HG03175 (cell line): Measurements from ENCODE around the gene MOGAT1.
"Not testable (repeated sequence)": the region's sequence is repeated elsewhere in the genome, so short reads cannot be mapped to it uniquely, and the experiment has no call there.

Experiments used
- ATAC-seq: cut with Tn5 transposase; IDR thresholded peaks from one replicate; pipeline ENCODE4 v1.9.1; 2021; ENCODE audit warnings: mild to moderate bottlenecking, moderate library complexity; ENCODE audit not compliant: unreplicated experiment

Gene MOGAT1

DNA sequence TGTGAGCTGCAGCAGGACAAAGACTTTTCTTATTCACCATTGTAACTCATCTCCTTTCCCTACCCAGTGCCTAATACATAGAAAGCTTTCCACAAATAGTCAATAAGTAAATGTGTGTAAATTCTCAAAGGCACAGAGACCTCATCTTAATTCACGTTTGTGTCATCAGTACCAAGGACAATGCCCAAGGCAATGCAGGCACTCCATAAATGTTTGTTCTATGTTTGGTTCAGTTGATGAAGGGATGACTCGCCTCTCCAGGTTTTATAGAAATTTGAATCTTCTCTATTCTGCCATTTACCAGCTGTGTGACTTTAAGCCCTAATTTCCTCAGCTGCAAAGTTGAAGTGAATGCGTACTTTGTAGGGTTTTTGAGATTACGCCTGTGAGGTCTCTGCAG lies 2.1 kb upstream of the MOGAT1 start:
- no peak for ATAC-seq

DNA sequence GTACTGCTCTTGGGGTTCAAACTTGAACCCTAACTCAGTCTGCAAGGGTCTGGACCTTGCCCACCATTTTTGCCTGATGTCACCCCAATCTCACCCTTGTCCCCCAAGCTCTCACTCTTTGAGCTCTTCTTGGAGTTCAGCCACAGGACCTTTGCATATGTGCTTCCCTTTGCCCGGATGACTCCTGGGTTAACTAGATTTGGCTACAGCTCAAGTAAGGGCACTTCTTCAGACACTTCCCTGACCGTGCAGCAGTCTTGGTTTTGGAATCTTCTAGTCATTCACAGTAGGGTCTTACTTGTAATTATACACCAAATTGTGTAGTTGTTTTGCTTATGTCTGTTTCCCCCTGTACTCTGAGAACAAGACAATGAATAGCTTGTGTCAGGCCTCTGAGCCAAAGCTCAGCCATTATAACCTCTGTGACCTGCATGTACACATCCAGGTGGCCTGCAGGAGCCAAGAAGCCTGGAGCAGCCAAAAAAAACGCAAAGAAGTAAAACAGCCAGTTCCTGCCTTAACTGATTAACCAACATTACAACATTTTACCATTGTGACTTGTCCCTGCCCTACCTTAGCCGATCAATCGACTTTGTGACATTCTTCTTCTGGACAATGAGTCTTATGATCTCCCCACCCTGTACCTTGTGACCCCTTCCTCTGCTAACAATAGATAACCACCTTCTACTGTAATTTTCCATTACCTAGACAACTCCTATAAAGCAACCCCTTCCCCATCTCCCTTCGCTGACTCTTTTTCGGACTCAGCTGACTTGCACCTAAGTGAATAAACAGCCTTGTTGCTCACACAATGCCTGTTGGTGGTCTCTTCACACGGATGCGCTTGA lies 1.0 kb upstream of the MOGAT1 start:
- ATAC-seq, result no peak

DNA sequence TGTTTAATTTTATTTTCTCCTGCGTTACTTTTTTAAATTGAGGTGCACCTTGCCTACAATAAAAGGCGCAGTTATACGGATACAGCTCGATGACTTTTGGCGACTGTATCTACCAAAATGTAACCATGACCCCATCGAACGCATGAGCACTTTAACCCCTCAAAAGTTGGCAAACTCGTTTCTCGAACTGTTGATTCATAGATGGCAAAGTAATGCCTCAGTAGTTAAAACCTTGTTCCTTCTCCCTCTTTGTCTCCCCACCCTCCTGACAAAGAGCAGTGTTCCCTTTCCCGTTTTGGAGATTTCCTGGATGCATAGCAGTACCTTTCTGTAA lies 577 bp downstream of the MOGAT1 start:
- no peak for ATAC-seq

DNA sequence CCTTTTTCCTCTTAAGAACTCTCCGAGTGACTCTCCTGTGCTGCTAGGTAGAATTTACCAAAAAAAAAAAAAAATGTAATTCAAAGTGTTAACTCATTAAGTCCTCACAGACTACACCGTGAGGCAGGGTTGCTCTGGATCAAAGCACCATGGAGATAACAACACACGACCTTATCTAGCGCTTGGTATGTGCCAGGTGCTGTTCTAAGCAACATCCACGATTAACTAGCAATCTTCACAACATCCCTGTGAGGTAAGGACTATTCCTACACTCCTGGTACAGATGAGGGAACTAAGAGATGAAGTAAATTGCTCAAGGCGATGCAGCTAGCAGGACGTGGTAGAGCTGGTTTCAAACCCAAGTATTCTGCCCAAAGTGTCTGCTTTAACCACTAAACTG lies 1.8 kb downstream of the MOGAT1 start:
- ATAC-seq, result no peak

DNA sequence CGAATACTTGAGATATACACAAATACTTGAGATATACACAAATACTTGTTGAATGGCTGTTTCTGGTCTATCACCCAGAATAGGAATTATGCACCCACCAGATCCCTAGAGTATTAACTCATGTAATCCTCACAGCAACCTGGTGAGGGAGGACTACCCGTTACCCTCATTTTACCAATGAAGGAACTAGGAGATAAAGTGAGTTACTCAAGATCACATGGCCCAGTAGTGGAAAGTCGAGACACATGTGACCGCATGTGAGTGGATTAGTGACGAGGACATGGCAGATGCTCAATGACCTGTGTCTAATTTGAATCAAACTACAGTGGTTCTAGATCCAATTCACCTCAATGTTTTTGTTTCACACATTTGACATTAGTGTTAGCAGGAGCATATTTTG lies 2.4 kb downstream of the MOGAT1 start:
- no peak for ATAC-seq

DNA sequence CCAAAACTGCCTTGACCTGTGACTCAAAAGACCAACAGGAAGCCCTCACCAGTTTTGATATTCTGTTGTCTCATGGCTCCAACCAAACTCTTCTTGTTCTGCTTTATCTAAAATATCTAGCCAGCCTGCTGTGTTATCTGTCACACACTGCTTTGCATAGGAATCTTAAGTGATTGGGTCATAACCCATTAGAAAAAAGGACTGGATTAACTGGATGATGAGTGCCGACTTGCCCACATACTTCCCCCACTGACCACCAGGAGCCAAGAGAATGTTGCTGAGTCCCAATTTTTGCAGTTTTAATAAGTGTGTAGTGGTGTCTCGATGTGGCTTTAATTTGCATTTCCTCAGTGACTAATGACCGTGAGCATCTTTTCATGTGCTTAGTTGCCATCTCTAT lies 6.5 kb downstream of the MOGAT1 start:
- ATAC-seq, result no peak

DNA sequence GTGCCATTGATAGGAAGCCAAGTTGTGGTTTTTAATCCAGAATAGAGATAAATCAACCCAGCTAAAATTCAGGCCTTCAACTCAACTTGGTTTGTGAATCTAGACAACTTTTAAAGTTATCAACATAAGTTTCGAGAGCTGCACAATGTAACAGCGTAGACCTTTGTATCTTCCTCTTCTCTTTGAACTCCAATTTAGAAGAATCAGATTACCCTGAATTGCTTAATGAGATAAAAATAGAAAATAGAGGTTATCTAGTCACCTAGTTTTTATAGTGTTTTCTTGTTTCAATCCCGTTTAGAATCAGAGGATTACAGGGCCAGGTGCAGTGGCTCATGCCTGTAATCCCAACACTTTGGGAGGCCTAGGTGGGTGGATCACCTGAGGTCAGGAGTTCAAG lies 12.3 kb downstream of the MOGAT1 start:
- no peak for ATAC-seq

DNA sequence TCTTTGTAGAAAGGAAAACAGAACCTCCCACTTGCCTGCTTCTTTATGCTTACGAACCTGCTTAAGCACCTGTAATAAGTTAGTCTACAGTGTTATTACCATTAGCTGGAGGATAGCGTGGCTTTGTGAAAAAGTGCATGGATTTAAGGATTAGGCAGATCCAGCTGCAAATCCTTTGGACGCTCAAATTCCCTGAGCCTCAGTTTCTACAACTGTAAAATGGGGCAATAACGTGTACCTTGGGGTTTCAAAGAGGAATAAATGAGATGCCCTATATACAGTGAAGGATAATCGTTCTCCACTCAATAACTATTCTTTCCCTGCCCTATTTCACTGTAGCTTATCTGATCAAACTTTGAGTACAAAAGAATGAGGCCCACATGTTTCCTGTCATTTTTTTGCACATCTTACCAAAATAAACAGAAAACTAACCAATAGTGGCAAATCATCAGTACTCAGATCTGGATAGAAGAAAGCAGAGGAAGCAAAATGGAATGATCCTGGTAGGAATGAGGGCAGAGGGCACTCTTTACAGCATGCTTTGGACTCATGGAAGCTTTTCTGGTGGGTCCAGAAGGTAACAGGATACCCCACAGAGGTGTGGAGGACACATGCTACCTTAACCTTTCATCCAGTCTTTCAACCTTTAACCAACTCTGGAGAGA lies 14.8 kb downstream of the MOGAT1 start:
- no peak for ATAC-seq

DNA sequence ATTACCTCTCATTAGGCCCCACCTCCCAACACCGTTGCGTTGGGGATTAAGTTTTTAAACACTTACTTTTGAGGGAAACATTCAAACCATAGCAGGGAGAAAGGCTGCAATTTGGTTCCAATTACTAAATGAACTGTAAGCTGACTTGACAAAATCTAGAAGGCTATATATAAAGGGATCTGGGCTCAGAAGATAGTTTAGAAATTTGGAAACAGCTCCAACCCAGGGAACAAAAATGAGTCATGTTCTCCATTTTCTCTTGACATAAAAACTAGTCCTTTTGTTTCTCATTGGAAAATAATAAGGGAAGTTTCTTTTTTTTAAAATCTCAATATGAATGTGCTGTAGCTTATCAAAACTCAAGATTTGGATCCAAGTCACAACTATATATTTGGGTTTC lies 17.5 kb downstream of the MOGAT1 start:
- no peak for ATAC-seq

DNA sequence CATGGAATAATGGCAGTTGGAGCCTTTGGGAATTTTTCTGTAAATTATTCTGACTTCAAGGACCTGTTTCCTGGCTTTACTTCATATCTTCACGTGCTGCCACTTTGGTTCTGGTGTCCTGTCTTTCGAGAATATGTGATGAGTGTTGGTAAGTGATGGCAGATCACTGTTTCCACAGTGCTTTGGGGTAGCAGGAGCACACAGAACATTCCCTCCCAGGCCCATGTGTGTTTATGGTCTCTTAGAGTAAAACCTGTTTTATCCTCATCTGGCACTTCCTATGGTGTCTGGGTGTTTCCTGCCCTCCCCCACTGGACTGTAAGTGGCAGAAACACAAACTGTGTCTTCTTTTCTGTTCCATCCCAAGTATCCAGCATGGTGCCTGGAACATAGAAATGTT lies 17.9 kb downstream of the MOGAT1 start:
- ATAC-seq, result no peak

DNA sequence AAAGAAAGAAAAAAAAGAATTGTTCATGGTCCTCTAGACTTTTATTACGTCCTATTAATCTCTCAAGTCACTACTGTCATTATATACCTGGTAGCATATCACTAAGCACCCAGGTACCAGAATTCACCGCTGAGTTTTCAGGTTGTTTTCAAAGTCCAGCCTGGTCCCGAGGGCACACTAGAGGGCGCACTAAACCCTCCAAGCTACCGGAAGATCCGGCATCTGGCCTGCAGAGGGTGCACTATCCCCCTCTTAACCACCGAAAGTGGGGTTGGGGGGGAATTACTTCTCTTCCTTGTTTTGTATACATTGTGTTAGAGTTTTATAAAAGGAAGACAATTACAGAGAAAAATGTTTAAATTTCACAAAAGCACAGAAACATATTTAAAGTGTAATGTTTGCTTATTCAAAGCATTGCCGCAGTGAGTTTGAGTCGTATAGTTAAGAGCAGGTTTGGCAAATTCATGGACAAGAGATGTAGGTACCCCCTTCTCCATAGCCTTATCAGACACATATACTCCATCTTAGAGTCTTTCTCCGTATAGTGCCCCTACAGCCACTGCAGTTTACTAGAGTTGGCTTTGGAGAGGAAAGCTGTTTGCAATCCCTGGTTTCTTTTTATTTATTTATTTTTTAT lies 19.2 kb downstream of the MOGAT1 start:
- peak; percentile 98 for ATAC-seq

DNA sequence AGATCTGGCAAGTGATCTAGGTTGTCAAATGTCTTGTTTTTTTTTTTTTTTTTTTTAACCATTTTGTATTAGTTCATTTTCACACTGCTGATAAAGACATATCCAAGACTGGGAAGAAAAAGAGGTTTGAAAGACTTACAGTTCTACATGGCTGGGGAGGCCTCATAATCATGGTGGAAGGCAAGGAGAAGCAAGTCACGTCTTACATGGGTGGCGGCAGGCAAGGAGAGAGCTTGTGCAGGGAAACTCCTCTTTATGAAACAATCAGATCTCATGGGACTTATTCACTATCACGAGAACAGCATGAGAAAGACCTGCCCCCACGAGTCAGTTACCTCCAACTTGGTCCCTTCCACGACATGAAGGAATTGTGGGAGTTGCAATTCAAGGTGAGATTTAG lies 22.0 kb downstream of the MOGAT1 start:
- ATAC-seq, result not testable (repeated sequence)

DNA sequence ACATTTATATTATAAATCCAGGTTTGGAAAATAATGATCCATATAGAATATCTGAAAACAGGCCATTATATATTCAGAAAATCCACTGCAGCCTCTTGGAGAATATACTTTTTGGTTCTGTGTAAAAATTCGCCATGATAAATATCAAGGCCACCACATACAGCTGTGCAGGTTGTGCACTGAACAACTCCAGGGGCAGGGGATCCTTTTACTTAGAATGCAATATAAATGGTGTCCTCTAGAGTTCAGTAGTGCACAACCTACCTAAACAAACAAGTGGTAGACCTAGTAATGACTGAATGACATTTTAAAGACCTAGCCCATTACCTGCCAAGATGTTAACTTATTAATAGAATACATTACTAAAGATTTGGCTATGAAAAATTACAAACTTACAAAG lies 22.4 kb downstream of the MOGAT1 start:
- peak; percentile 64 for ATAC-seq

DNA sequence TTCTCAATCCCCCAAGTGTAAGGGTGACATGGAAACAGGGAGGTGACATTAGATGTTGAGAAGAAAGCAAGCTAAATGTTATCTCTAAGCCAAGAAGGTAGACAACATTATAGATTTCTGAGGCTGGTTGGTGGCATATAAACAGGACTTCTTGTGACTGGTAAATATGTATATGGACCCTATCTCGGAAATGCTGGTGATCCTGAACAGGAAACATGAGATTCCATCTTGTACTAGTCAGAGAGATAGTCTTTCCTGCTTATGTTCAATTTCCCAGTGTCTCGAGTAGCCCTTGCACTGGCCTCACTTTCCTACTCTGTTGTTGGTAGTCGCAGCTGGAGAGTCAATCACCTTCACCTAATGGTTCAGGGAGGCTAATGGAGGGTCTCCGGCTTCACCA lies 26.8 kb downstream of the MOGAT1 start:
- ATAC-seq, result no peak

DNA sequence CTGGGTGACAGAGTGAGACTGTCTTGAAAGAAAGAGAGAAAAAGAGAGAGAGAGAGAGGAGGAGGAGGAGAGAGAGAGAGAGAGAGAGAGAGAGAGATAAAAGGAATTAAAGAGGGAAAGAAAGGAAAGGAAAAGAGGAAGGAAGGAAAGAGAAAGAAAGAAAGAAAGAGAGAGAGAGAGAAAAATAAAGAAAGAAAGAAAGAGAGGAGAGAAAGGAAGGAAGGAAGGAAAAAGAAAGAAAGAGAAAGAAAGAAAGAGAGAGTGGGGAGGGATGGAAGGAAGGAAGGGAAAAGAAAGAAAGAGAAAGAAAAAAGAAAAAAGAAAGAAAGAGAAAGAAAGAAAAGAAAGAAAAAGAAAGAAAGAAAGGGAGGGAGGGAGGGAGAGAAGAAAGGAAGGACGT lies 29.8 kb downstream of the MOGAT1 start:
- no peak for ATAC-seq

DNA sequence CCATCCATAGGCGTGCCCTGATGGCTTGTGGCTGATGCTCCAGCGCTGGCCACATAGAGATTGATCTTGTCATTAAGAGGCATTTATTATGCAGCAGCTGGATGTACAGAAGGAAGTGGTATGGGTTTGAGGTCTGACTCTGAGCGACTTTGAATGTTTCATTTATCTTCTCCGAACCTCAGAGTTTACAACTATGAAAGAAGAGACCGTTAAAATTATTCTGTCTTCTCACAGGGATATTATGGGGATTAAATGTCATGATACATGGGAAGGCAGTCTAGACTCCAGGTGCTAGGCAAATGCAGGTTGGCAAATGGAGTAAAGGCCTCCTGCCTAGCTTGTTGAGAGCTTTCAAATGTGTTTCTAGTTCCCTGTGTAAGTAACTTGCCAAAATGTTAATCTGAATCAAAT lies 30.3 kb downstream of the MOGAT1 start:
- ATAC-seq, result no peak

DNA sequence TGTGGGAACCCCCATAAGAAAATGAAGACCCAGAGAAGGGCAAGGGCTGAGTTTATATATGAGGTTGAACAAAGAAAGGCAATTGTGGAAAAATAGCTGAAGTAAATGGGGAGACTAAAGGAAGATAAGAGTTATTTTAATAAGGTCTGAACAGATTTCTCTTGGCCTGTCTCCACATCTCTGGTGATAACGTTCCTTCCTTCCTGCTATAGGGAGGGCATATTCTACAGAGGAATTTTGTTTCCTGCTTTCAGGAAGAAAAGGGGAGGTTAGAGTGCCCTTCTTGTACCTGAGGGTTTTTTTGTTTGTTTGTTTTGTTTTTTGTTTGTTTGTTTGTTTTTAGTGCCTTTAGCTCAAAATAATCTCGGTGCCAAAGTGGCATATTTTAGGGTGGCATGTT lies 31.6 kb downstream of the MOGAT1 start:
- no peak for ATAC-seq

DNA sequence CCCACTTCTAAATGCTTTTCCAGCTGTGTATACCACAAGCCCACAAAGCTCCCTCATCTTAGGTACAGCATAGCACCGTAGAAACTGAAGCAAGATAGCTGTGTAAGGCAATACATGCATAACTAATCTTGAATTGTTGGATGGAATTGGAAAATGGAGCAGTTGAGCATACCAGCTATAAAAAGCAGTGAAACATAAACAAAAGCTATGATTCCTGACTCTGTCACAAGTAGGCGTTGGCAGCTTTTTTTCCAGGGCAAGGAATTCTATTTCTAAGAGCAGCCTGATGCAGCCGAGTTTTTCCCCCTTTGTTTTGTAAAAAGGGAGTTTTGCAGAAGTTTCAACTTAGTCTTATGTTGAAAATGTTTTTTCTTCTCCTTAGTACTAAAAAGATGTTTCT lies 32.4 kb downstream of the MOGAT1 start:
- ATAC-seq, result no peak

DNA sequence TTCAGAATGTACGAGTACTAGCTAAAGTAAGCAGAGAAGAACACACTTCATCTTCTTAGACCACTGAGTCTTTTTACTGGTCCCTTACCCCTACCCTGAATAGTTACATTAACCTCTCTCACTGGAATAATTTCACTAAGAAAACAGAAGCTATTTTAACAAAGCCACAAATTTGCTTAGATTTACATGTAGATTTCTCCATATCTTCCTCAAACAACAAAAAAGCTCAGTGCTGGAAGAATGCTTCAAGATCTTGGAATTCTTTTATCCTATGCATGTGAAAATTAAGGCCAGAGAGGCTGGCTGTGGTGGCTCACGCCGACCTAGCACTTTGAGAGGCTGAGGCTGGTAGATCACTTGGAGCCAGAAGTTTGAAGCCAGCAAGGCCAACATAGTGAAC lies 35.2 kb downstream of the MOGAT1 start:
- no peak for ATAC-seq

DNA sequence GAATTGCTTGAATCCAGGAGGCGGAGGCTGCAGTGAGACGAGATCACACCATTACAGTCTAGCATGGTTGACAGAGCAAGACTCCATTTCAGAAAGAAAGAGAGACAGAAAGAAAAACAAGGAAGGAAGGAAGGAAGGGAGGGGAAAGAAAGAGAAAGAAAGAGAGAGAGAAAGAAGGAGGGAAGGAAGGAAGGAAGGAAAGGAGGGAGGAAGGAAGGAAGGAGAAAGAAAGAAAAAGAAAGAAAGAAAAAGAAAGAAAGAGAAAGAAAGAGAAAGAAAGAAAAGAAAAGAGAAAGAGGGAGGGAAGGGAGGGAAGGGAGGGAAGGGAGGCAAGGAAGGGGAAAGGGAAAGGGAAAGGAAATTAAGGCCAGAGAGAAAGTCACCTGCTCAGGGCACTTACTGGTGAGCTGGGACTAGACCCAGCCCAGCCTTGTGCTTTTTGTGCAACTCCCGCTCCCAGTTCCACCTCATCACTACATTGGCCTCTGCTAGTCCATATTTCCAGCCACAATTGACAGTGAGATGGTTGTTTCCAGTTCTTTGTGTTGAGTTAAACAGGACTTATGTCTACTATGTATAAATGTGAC lies 35.7 kb downstream of the MOGAT1 start:
- ATAC-seq, result no peak

DNA sequence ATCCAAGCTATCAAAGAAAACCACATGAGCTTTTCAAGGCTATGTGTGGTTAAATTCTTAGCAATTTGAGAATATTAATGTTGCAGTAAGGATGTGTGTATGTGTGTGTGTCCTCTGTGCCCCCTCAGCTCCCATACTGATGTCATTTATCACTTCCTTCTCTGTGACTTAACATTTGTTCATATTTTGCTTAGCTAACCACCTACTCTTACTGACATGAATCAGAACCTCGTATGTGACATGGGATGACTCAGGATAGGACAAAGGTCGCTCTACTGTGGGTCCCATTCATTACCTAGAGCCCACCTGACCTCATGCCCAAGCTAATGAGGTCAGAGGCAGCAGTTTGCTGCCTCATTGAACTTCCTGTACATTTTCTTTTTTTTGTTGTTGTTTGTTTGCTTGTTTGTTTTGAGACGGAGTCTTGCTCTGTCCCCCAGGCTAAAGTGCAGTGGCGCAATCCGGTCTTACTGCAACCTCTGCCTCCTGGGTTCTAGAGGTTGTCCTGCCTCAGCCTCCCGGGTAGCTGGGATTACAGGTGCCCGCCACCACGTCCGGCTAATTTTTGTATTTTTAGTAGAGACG lies 36.3 kb downstream of the MOGAT1 start:
- ATAC-seq, result peak; percentile 52
